ENCODE measurements around the gene CSNK1E. TPM values are rescaled to one million over a fixed set of nuclear protein-coding genes. Genes with fewer than 3 reads are reported as not detected.

The CSNK1E gene
- total and polyA plus RNA-seq, 9 of the 15 experiments (the other 6 are each of a cell fraction or from before 2014, with no cell fraction given), result 2.7 to 70.0 (median 41.3) TPM

DNA sequence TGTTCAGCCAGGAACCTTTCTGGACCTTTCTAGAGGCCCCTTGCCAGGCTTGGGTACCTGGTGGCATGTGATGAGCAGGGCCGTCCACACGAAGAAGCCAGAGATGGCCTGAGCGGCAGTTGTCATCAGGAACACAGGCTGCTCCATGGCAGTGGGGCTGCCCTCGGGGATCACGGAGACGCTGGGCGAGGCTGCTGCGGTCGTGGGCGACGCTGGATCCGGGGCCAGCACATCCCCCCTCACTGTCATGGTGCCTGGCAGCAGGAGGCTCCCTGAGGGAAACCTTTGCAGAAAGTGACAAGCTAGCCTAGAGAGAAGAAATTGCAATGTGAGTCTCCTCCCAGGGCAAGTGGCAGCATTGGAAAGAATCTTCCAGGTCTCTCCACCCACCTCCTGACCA lies 69.5 kb downstream of the CSNK1E start:
- no peaks in the 10 kb centered on the region for H3K9me1 ChIP-seq (ENCODE audit: control insufficient read depth, insufficient read depth, low read length)
- in situ Hi-C loops (cut with MboI), result no loop called here
- peaks cover 21% of the 10 kb centered on the region; the same call in 1 of the 3 replicates for H3K36me3 ChIP-seq (ENCODE audit: control insufficient read depth, insufficient read depth, low read length)
- H3K9ac ChIP-seq (ENCODE audit: insufficient read depth in 1 of 2, low read depth in 2 of 2, low read length in 2 of 2), result no peak overlapping the region
- no peak overlapping the region for H3K4me2 ChIP-seq (ENCODE audit: insufficient read depth, low read length)
- ChIA-PET CTCF (ENCODE audit: low intra/inter-chr PET ratio) (no interaction called here), POLR2A (no interaction called here)
- FAIRE-seq (no peak), DNase-seq (ENCODE audit: extremely low read depth in 1 of 4, low spot score in 3 of 4) (no peak), ATAC-seq (no peak)
- H3K4me3 ChIP-seq, result no peak overlapping the region
- WGBS (ENCODE audit: insufficient coverage, low coverage, missing lambda C conversion rate), result 90% methylated on average over 6 of the region's 12 CpGs
- 0 out of 2 replicates have a peak, but pooled peaks cover 7% of the 10 kb centered on the region for H4K20me1 ChIP-seq (replicated peaks; ENCODE audit: control insufficient read depth, insufficient read depth, low read length)
- no peaks in the 10 kb centered on the region for H3K27me3 ChIP-seq (ENCODE audit: control insufficient read depth in 2 of 2, insufficient read depth in 2 of 2, low read length in 2 of 2)
- no TSS peak for BruUV-seq (replicated peaks)
- H3K79me2 ChIP-seq (ENCODE audit: control insufficient read depth, insufficient read depth, low read length), result no peaks in the 10 kb centered on the region; the same call in 2 of the 3 replicates
- H3K4me1 ChIP-seq (replicated peaks in 1 of 2; ENCODE audit: control insufficient read depth in 2 of 2, insufficient read depth in 2 of 2, low read length in 2 of 2), result peaks cover 0 to 4% of the 10 kb centered on the region in 2 experiments; a peak in 2 of 5 replicates
- intact Hi-C loops (cut with micrococcal nuclease), result no loop called here
- H3K27ac ChIP-seq (ENCODE audit: extremely low read depth, low read depth, low read length), result no peak overlapping the region
- TF ChIP-seq NUFIP1 (IDR thresholded peaks at IDR 0.05; ENCODE audit: partially characterized antibody) (no peak), GABPA (tag; conservative IDR thresholded peaks at IDR 0.05; ENCODE audit: low read depth) (no peak), E2F4 (CRISPR knock-in tag; IDR thresholded peaks at IDR 0.05; ENCODE audit: low read depth) (no peak), NCOA6 (IDR thresholded peaks at IDR 0.05) (no peak), ZNF586 (CRISPR knock-in tag; conservative IDR thresholded peaks at IDR 0.05) (no peak), AFF4 (CRISPR knock-in tag; IDR thresholded peaks at IDR 0.05) (no peak), E2F5 (CRISPR knock-in tag; IDR thresholded peaks at IDR 0.05) (no peak), SIN3B (IDR thresholded peaks at IDR 0.05; ENCODE audit: low read depth) (no peak), NCOR1 (IDR thresholded peaks at IDR 0.05) (no peak), SETDB1 (IDR thresholded peaks at IDR 0.05; ENCODE audit: low read length) (no peak)
- TF ChIP-seq, protein P1, sequence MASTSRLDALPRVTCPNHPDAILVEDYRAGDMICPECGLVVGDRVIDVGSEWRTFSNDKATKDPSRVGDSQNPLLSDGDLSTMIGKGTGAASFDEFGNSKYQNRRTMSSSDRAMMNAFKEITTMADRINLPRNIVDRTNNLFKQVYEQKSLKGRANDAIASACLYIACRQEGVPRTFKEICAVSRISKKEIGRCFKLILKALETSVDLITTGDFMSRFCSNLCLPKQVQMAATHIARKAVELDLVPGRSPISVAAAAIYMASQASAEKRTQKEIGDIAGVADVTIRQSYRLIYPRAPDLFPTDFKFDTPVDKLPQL (IDR thresholded peaks at IDR 0.05; ENCODE audit: extremely low read depth, insufficient read length), result no peak
- H2AFZ ChIP-seq (ENCODE audit: low read depth, low read length), result no peak overlapping the region
- no peaks in the 10 kb centered on the region for H3K9me3 ChIP-seq (replicated peaks; ENCODE audit: control insufficient read depth, insufficient read depth, low read depth, low read length)
